Neural cell (in vitro differentiated cells): ENCODE measurements around the gene CCNY.

Source experiments
- CTCF ChIP-seq: fragments of 450-650 bp; IDR thresholded peaks from 2 replicates; pipeline ENCODE4 v1.5.1; 2014; ENCODE audit warnings: antibody characterized with exemption, mild to moderate bottlenecking, moderate library complexity; ENCODE audit not compliant: poor library complexity, severe bottlenecking
- EZH2 ChIP-seq: fragments of 200-600, 300-800 bp; shearing (Covaris generic), sonication (generic); IDR thresholded peaks from 2 replicates; pipeline ENCODE4 v1.6.1; 2014; ENCODE audit warnings: antibody characterized with exemption, low read length, borderline replicate concordance, mild to moderate bottlenecking; ENCODE audit not compliant: insufficient read depth, poor library complexity, severe bottlenecking
- RAD21 ChIP-seq: fragments of 450-650 bp; conservative IDR thresholded peaks from 2 replicates; pipeline ENCODE4 v1.6.1; 2014; ENCODE audit warnings: antibody characterized with exemption, mild to moderate bottlenecking, moderate library complexity

GRCh38 chr10:35331894-35332640, 4.2 kb upstream of the CCNY start:
- no peak for TF ChIP-seq CTCF
- TF ChIP-seq EZH2 = no peak
- TF ChIP-seq RAD21 = no peak
